NCI-H146 (cell line): ENCODE results near the gene OR8B3.
A peak's percentile ranks its signal among the peaks of the same experiment; 100 is the strongest.
"Not testable (repeated sequence)": the region's sequence is repeated elsewhere in the genome, so short reads cannot be mapped to it uniquely, and the experiment has no call there.

Experiments
- DNase-seq: peaks from one replicate; lab custom pipeline; 2025; lab: John Stamatoyannopoulos, UW

The OR8B3 gene

GRCh38 chr11:124398924-124399323 is at the start of gene OR8B3:
TSS of gene OR8B3 (minus strand) at chr11:124399024. CDS start at chr11:124397351, 1,673 bp downstream.
- DNase-seq = no peak

- no peak for DNase-seq
Observed at GRCh38 chr11:124446916-124447315, 48.1 kb upstream of the OR8B3 start.

- no peak for DNase-seq
Observed at GRCh38 chr11:124445646-124446150, 46.9 kb upstream of the OR8B3 start, which contains the start of gene OR8B8. TSS of gene OR8B8 (minus strand) at chr11:124445696. CDS start at chr11:124441085, 4,611 bp downstream.

- DNase-seq = no peak
Observed at GRCh38 chr11:124442847-124443246, 44.0 kb upstream of the OR8B3 start.

GRCh38 chr11:124442442-124442841 is 43.6 kb upstream of the OR8B3 start:
- no peak for DNase-seq

- DNase-seq = no peak
Observed at GRCh38 chr11:124441519-124441918, 42.7 kb upstream of the OR8B3 start.

- DNase-seq = no peak
Observed at GRCh38 chr11:124441081-124441480, 42.3 kb upstream of the OR8B3 start.

GRCh38 chr11:124440608-124441007 is 41.8 kb upstream of the OR8B3 start:
- DNase-seq = no peak

- no peak for DNase-seq
Observed at GRCh38 chr11:124434699-124435098, 35.9 kb upstream of the OR8B3 start.

- no peak for DNase-seq
Observed at GRCh38 chr11:124429599-124429998, 30.8 kb upstream of the OR8B3 start.

GRCh38 chr11:124424384-124424921 is 25.6 kb upstream of the OR8B3 start, which contains the start of gene OR8B4:
TSS of gene OR8B4 (minus strand) at chr11:124424871. CDS start at chr11:124424871, 0 bp downstream.
- DNase-seq = no peak

- DNase-seq = no peak
Observed at GRCh38 chr11:124421043-124421442, 22.2 kb upstream of the OR8B3 start.

- peak; percentile 10 for DNase-seq
Observed at GRCh38 chr11:124415356-124415923, 16.6 kb upstream of the OR8B3 start.

GRCh38 chr11:124409906-124410305 is 11.1 kb upstream of the OR8B3 start:
- DNase-seq = no peak

GRCh38 chr11:124405581-124405980 is 6.8 kb upstream of the OR8B3 start:
- no peak for DNase-seq

- DNase-seq = not testable (repeated sequence)
Observed at GRCh38 chr11:124403186-124403585, 4.4 kb upstream of the OR8B3 start.

- DNase-seq = peak; percentile 39
Observed at GRCh38 chr11:124402326-124402922, 3.6 kb upstream of the OR8B3 start.

GRCh38 chr11:124396847-124397246 is 2.0 kb downstream of the OR8B3 start:
- DNase-seq = not testable (repeated sequence)

- no peak for DNase-seq
Observed at GRCh38 chr11:124394408-124394807, 4.4 kb downstream of the OR8B3 start.

GRCh38 chr11:124384399-124384798 is 14.4 kb downstream of the OR8B3 start, which contains the start of gene OR8B2:
TSS of gene OR8B2 (minus strand) at chr11:124384499. CDS start at chr11:124383343, 1,156 bp downstream.
- no peak for DNase-seq

- not testable (repeated sequence) for DNase-seq
Observed at GRCh38 chr11:124382857-124383256, 16.0 kb downstream of the OR8B3 start.

- DNase-seq = no peak
Observed at GRCh38 chr11:124380585-124380984, 18.2 kb downstream of the OR8B3 start.

- DNase-seq = no peak
Observed at GRCh38 chr11:124376280-124376679, 22.5 kb downstream of the OR8B3 start.
